Measurements from ENCODE around the gene SRSF11.

DNA sequence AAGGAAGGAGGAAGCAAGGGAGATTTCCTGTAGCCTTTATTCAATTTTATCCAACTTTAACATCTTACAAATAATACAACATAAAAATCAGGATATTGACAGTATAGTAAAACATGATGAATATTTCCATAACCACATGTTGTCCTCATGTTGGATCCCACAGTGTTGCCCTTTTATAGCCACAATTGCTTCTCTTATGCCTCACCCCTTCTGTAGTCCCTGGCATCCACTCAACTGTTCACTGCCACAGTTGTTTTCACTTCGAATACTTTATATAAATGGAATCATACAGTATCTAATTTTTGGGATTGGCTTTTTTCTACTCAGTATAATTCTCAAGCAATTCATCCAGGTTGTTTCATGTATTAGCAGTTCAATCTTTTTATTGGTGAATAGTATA, 44.8 kb downstream of the SRSF11 start:
- TF ChIP-seq, protein P1, sequence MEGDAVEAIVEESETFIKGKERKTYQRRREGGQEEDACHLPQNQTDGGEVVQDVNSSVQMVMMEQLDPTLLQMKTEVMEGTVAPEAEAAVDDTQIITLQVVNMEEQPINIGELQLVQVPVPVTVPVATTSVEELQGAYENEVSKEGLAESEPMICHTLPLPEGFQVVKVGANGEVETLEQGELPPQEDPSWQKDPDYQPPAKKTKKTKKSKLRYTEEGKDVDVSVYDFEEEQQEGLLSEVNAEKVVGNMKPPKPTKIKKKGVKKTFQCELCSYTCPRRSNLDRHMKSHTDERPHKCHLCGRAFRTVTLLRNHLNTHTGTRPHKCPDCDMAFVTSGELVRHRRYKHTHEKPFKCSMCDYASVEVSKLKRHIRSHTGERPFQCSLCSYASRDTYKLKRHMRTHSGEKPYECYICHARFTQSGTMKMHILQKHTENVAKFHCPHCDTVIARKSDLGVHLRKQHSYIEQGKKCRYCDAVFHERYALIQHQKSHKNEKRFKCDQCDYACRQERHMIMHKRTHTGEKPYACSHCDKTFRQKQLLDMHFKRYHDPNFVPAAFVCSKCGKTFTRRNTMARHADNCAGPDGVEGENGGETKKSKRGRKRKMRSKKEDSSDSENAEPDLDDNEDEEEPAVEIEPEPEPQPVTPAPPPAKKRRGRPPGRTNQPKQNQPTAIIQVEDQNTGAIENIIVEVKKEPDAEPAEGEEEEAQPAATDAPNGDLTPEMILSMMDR (IDR thresholded peaks at IDR 0.05; ENCODE audit: poor library complexity, severe bottlenecking), result no peak
- TF ChIP-seq TAF1 (IDR thresholded peaks at IDR 0.05; ENCODE audit: low read depth) (no peak), EP300 (conservative IDR thresholded peaks at IDR 0.05; ENCODE audit: poor library complexity, severe bottlenecking) (no peak), EZH2 (IDR thresholded peaks at IDR 0.05; ENCODE audit: borderline replicate concordance, insufficient read depth, low read length, poor library complexity, severe bottlenecking) (no peak)
- TF ChIP-seq, protein P2, sequence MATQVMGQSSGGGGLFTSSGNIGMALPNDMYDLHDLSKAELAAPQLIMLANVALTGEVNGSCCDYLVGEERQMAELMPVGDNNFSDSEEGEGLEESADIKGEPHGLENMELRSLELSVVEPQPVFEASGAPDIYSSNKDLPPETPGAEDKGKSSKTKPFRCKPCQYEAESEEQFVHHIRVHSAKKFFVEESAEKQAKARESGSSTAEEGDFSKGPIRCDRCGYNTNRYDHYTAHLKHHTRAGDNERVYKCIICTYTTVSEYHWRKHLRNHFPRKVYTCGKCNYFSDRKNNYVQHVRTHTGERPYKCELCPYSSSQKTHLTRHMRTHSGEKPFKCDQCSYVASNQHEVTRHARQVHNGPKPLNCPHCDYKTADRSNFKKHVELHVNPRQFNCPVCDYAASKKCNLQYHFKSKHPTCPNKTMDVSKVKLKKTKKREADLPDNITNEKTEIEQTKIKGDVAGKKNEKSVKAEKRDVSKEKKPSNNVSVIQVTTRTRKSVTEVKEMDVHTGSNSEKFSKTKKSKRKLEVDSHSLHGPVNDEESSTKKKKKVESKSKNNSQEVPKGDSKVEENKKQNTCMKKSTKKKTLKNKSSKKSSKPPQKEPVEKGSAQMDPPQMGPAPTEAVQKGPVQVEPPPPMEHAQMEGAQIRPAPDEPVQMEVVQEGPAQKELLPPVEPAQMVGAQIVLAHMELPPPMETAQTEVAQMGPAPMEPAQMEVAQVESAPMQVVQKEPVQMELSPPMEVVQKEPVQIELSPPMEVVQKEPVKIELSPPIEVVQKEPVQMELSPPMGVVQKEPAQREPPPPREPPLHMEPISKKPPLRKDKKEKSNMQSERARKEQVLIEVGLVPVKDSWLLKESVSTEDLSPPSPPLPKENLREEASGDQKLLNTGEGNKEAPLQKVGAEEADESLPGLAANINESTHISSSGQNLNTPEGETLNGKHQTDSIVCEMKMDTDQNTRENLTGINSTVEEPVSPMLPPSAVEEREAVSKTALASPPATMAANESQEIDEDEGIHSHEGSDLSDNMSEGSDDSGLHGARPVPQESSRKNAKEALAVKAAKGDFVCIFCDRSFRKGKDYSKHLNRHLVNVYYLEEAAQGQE (IDR thresholded peaks at IDR 0.05; ENCODE audit: borderline replicate concordance), result no peak

All from neural cell (in vitro differentiated cells).